HEK293 (cell line): ENCODE data around the gene TUBB2B.

Experiments
- ZNF76 ChIP-seq: fragments of 450-650 bp; formaldehyde crosslinking; IDR thresholded peaks from 2 replicates; pipeline ENCODE4; 2016; ENCODE audit warnings: low read depth, missing biosample characterization, missing genetic modification characterization, borderline replicate concordance
- TF ChIP-seq, protein P1 (sequence below): fragments of 450-650 bp; formaldehyde crosslinking; IDR thresholded peaks from 2 replicates; pipeline ENCODE4 v1.5.1; 2016; ENCODE audit warnings: missing biosample characterization, missing genetic modification characterization

DNA sequence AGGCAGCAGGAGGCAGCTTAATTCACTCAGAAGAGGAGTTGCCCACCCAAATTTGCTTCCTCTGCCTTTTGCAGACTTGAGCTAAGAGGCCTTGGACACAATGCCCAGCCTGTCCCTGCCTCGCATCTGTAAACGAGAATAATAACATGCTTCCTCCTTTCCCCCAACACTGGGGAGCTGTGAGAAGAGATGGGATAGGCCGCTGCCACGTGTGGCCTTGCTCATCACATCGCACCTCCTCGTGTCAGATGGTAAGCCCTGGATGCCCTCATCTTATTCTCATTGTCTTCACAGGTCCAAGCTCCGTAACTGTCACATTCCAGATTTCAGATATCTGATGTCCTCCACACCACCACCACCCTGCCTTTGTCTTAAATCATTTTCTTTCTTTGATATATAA lies 13.1 kb upstream of the TUBB2B start:
- TF ChIP-seq, protein P1, sequence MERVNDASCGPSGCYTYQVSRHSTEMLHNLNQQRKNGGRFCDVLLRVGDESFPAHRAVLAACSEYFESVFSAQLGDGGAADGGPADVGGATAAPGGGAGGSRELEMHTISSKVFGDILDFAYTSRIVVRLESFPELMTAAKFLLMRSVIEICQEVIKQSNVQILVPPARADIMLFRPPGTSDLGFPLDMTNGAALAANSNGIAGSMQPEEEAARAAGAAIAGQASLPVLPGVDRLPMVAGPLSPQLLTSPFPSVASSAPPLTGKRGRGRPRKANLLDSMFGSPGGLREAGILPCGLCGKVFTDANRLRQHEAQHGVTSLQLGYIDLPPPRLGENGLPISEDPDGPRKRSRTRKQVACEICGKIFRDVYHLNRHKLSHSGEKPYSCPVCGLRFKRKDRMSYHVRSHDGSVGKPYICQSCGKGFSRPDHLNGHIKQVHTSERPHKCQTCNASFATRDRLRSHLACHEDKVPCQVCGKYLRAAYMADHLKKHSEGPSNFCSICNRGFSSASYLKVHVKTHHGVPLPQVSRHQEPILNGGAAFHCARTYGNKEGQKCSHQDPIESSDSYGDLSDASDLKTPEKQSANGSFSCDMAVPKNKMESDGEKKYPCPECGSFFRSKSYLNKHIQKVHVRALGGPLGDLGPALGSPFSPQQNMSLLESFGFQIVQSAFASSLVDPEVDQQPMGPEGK (tag by site-specific recombination) = no peak
- no peak for TF ChIP-seq ZNF76 (tag by site-specific recombination)
